IMR-90 (cell line): ENCODE measurements around the gene MELTF. TPM values are rescaled to one million over a fixed set of nuclear protein-coding genes. Genes with fewer than 3 reads are reported as not detected.

Experiments
- ATAC-seq: fragments of 200-7000 bp; cut with Tn5 transposase; 2 replicates; pipeline ENCODE4 v1.9.1; 2020; ENCODE audit warnings: low read depth, mild to moderate bottlenecking, moderate library complexity
- BruUV-seq: library from RNA; stranded (reverse); fragments of 400-500 nt; replicated peaks from 2 replicates; lab custom pipeline; 2021; lab: Mats Ljungman, UMichigan
- CTCF ChIA-PET: fragments of 300-600 bp; formaldehyde crosslinking; extraction: SDS; loops from one replicate; lab custom pipeline; 2021; ENCODE audit warnings: antibody characterized with exemption; lab: Yijun Ruan, JAX
- POLR2A ChIA-PET: fragments of 300-600 bp; sonication (Branson Sonifier 250); formaldehyde crosslinking; loops from one replicate; lab custom pipeline; 2022; ENCODE audit warnings: antibody characterized with exemption; ENCODE audit not compliant: unreplicated experiment; lab: Charles Lee
- DNase-seq: peaks from one replicate; pipeline ENCODE4 v3.0.0; 2013
- H2AFZ ChIP-seq: replicated peaks from 2 replicates; pipeline ENCODE3; 2013; ENCODE audit warnings: low read length, mild to moderate bottlenecking; ENCODE audit not compliant: poor library complexity
- H2AK5ac ChIP-seq: 2 replicates; pipeline ENCODE4 v1.6.1; 2013; ENCODE audit warnings: low read depth, low read length, inconsistent platforms
- H2AK9ac ChIP-seq: replicated peaks from 2 replicates; pipeline ENCODE3; 2013; ENCODE audit warnings: mild to moderate bottlenecking, low read depth, low read length, moderate library complexity; ENCODE audit not compliant: poor library complexity
- H2BK120ac ChIP-seq: 2 replicates; pipeline ENCODE4 v1.6.1; 2013; ENCODE audit warnings: low read depth, low read length, inconsistent platforms
- H2BK15ac ChIP-seq: 3 replicates; pipeline ENCODE4 v1.6.1; 2013; ENCODE audit warnings: low read depth, low read length, inconsistent platforms
- H2BK20ac ChIP-seq: 2 replicates; pipeline ENCODE4 v1.6.1; 2013; ENCODE audit warnings: low read depth, mild to moderate bottlenecking, inconsistent platforms, low read length, moderate library complexity
- H2BK5ac ChIP-seq: 2 replicates; pipeline ENCODE4 v1.6.1; 2013; ENCODE audit warnings: mild to moderate bottlenecking, low read depth, low read length, inconsistent platforms; ENCODE audit not compliant: poor library complexity, severe bottlenecking
- H3K14ac ChIP-seq: replicated peaks from 2 replicates; pipeline ENCODE4 v1.6.1; 2013; ENCODE audit warnings: low read depth, low read length, inconsistent platforms
- H3K18ac ChIP-seq: 2 replicates; pipeline ENCODE4 v1.6.1; 2013; ENCODE audit warnings: low read depth, low read length, control low read depth
- H3K23ac ChIP-seq: 2 replicates; pipeline ENCODE4 v1.6.1; 2013; ENCODE audit warnings: low read depth, low read length, inconsistent platforms
- H3K27ac ChIP-seq: 2 replicates; pipeline ENCODE4 v1.5.1; 2013; ENCODE audit warnings: mild to moderate bottlenecking, control low read depth, low read length; ENCODE audit not compliant: insufficient read depth
- H3K27me3 ChIP-seq: 2 replicates; pipeline ENCODE4 v1.6.1; 2013; ENCODE audit warnings: low read length; ENCODE audit not compliant: control insufficient read depth, insufficient read depth
- H3K36me3 ChIP-seq: 2 replicates; pipeline ENCODE4 v1.6.1; 2013; ENCODE audit warnings: low read length, mixed read lengths; ENCODE audit not compliant: control insufficient read depth, insufficient read depth
- H3K4ac ChIP-seq: 2 replicates; pipeline ENCODE4 v1.6.1; 2013; ENCODE audit warnings: low read depth, low read length, inconsistent platforms
- H3K4me1 ChIP-seq: 2 replicates; pipeline ENCODE4 v1.6.1; 2013; ENCODE audit warnings: low read length, mixed read lengths; ENCODE audit not compliant: control insufficient read depth, insufficient read depth
- H3K4me2 ChIP-seq: 2 replicates; pipeline ENCODE4 v1.6.1; 2013; ENCODE audit warnings: low read depth, mild to moderate bottlenecking, control low read depth, low read length, moderate library complexity
- H3K4me3 ChIP-seq: 2 replicates; pipeline ENCODE4 v1.5.1; 2013; ENCODE audit warnings: low read depth, mild to moderate bottlenecking, control low read depth, low read length, moderate library complexity; ENCODE audit not compliant: insufficient read depth
- H3K56ac ChIP-seq: 2 replicates; pipeline ENCODE4 v1.6.1; 2013; ENCODE audit warnings: low read length, inconsistent platforms; ENCODE audit not compliant: insufficient read depth; ENCODE audit errors: extremely low read depth
- H3K79me1 ChIP-seq, 2 experiments: 2 replicates each; pipeline ENCODE4 v1.6.1; 2013; ENCODE audit warnings: low read length in 2 of 2, inconsistent platforms in 1 of 2, low read depth in 1 of 2
- H3K9ac ChIP-seq: 2 replicates; pipeline ENCODE4 v1.6.1; 2013; ENCODE audit warnings: low read depth, low read length, control low read depth
- H3K9me1 ChIP-seq: 2 replicates; pipeline ENCODE4 v1.6.1; 2013; ENCODE audit warnings: low read length, inconsistent platforms; ENCODE audit not compliant: insufficient read depth
- H3K9me3 ChIP-seq: 2 replicates; pipeline ENCODE4 v1.6.1; 2013; ENCODE audit warnings: low read length; ENCODE audit not compliant: control insufficient read depth, insufficient read depth
- H4K20me1 ChIP-seq: 2 replicates; pipeline ENCODE4 v1.6.1; 2013; ENCODE audit warnings: low read length, inconsistent platforms; ENCODE audit not compliant: insufficient read depth
- H4K5ac ChIP-seq: 2 replicates; pipeline ENCODE4 v1.6.1; 2013; ENCODE audit warnings: mild to moderate bottlenecking, low read depth, low read length, control low read depth
- H4K8ac ChIP-seq, 2 experiments: 2 replicates each; pipeline ENCODE4 v1.6.1; 2013; ENCODE audit warnings: low read depth in 2 of 2, low read length in 2 of 2, control low read depth in 1 of 2, inconsistent platforms in 1 of 2
- H4K91ac ChIP-seq: 2 replicates; pipeline ENCODE4 v1.6.1; 2013; ENCODE audit warnings: low read depth, low read length, inconsistent platforms; ENCODE audit not compliant: insufficient read depth
- BHLHE40 ChIP-seq: fragments of 150-350 bp; IDR thresholded peaks from 2 replicates; pipeline ENCODE4 v1.6.1; 2016; ENCODE audit warnings: mild to moderate bottlenecking, low read depth, low read length
- CEBPB ChIP-seq: IDR thresholded peaks from 2 replicates; pipeline ENCODE4 v1.6.1; 2012; ENCODE audit warnings: low read depth, low read length, improper control_type of control experiment
- FOS ChIP-seq: fragments of 150-350 bp; IDR thresholded peaks from 2 replicates; pipeline ENCODE4 v1.6.1; 2016; ENCODE audit warnings: low read depth, low read length
- MAFK ChIP-seq: IDR thresholded peaks from 2 replicates; pipeline ENCODE4 v1.6.1; 2012; ENCODE audit warnings: low read depth, low read length, improper control_type of control experiment
- MAZ ChIP-seq: IDR thresholded peaks from 2 replicates; pipeline ENCODE4 v1.6.1; 2012; ENCODE audit warnings: low read depth, mild to moderate bottlenecking, low read length, improper control_type of control experiment, moderate library complexity, borderline replicate concordance
- NFE2L2 ChIP-seq: fragments of 150-350 bp; IDR thresholded peaks from 2 replicates; pipeline ENCODE4 v1.6.1; 2016; ENCODE audit warnings: low read depth, mild to moderate bottlenecking, low read length
- POLR2A ChIP-seq: IDR thresholded peaks from 2 replicates; pipeline ENCODE4 v1.6.1; 2012; ENCODE audit warnings: mild to moderate bottlenecking, low read depth, low read length
- RAD21 ChIP-seq: IDR thresholded peaks from 2 replicates; pipeline ENCODE4 v1.6.1; 2012; ENCODE audit warnings: low read length, improper control_type of control experiment
- RCOR1 ChIP-seq: IDR thresholded peaks from 2 replicates; pipeline ENCODE4 v1.6.1; 2012; ENCODE audit warnings: mild to moderate bottlenecking, low read length, improper control_type of control experiment; ENCODE audit not compliant: insufficient replicate concordance
- RFX5 ChIP-seq: IDR thresholded peaks from 2 replicates; pipeline ENCODE4 v1.8.0; 2012; ENCODE audit warnings: low read depth, mild to moderate bottlenecking, low read length, moderate library complexity
- SMC3 ChIP-seq: fragments of 150-350 bp; IDR thresholded peaks from 2 replicates; pipeline ENCODE4 v1.6.1; 2016; ENCODE audit warnings: low read depth, mild to moderate bottlenecking, antibody characterized with exemption, low read length, moderate library complexity
- USF2 ChIP-seq: fragments of 150-350 bp; IDR thresholded peaks from 2 replicates; pipeline ENCODE4 v1.6.1; 2017; ENCODE audit warnings: mild to moderate bottlenecking, antibody characterized with exemption, low read length, low read depth
- WGBS, 2 experiments: methylation state at CpG; one replicate each; pipeline versions ENCODE4 v1.1.5 to v1.1.7; 2013; ENCODE audit warnings: missing lambda C conversion rate in 2 of 2; ENCODE audit not compliant: insufficient read length in 1 of 2; ENCODE audit errors: extremely low coverage in 2 of 2; 5-methylcytosine and 5-hydroxymethylcytosine counted together
- dilution Hi-C: fragments of 300-500 bp; cut with HindIII; formaldehyde crosslinking; loops from one replicate; pipeline ENCODE4 v1.14.3; 2018; ENCODE audit warnings: low sequenced_read_pairs; ENCODE audit not compliant: unreplicated experiment
- in situ Hi-C: fragments of 300-500 bp; cut with MboI; formaldehyde crosslinking; loops from 3 replicates; pipeline ENCODE4 v1.14.3; 2019; ENCODE audit warnings: low sequenced_read_pairs, inconsistent platforms, mixed read lengths
- intact Hi-C: fragments of 100-400 bp; cut with micrococcal nuclease; formaldehyde crosslinking; loops from 2 replicates; pipeline ENCODE4 v1.10.0; 2022
- polyA plus RNA-seq, 3 experiments: library from polyadenylated mRNA; depleted of rRNA; stranded (reverse); fragments of >200 nt; gene quantifications; 2 replicates each; pipeline ENCODE4 v1.2.3, GENCODE V29; 2012; ENCODE audit warnings: low replicate concordance in 1 of 3
- total RNA-seq: library from RNA; depleted of rRNA; stranded (reverse); fragments of >200 nt; gene quantifications from 2 replicates; pipeline ENCODE4 v1.2.3, GENCODE V29; 2012
- TF ChIP-seq, protein P1 (sequence below): conservative IDR thresholded peaks from 2 replicates; pipeline ENCODE4 v1.5.1; 2012; ENCODE audit warnings: mild to moderate bottlenecking, low read depth, low read length, improper control_type of control experiment
- TF ChIP-seq, protein P2 (sequence below): fragments of 150-350 bp; IDR thresholded peaks from 2 replicates; pipeline ENCODE4 v1.6.1; 2016; ENCODE audit warnings: low read depth, mild to moderate bottlenecking, low read length, moderate library complexity, borderline replicate concordance

Gene MELTF
- total and polyA plus RNA-seq, 2 of the 4 experiments (the other 2 are of a cell fraction) = 0.18 to 0.50 TPM

GRCh38 chr3:196990601-196991007, 39.0 kb downstream of the MELTF start:
- Histone ChIP-seq H4K20me1 (no peaks in the 10 kb centered on the region), H4K8ac (no peak overlapping the region), H4K91ac (no peak overlapping the region), H2BK15ac (no peak overlapping the region), H2AK9ac (no peak overlapping the region), H2BK20ac (no peak overlapping the region), H3K4me1 (no peaks in the 10 kb centered on the region), H3K27me3 (peaks cover 39% of the 10 kb centered on the region), H3K56ac (no peak overlapping the region), H3K36me3 (no peaks in the 10 kb centered on the region), H2BK120ac (no peak overlapping the region), H3K14ac (no peak overlapping the region), H2AK5ac (no peak overlapping the region), H3K4ac (no peak overlapping the region), H3K18ac (no peak overlapping the region), H3K9me1 (no peaks in the 10 kb centered on the region), H2AFZ (no peak overlapping the region), H3K79me1 (no peaks in the 10 kb centered on the region), H2BK5ac (no peak overlapping the region), H3K4me3 (no peak overlapping the region), H3K9me3 (no peaks in the 10 kb centered on the region), H3K27ac (no peak overlapping the region), H3K23ac (no peak overlapping the region), H3K4me2 (no peak overlapping the region), H4K5ac (no peak overlapping the region), H3K9ac (no peak overlapping the region)
- intact Hi-C loops = no loop called here
- ATAC-seq (no peak), DNase-seq (no peak)
- ChIA-PET POLR2A (no interaction called here), CTCF (no interaction called here)
- no TSS peak for BruUV-seq
- no peak for TF ChIP-seq RAD21
- TF ChIP-seq, protein P1, sequence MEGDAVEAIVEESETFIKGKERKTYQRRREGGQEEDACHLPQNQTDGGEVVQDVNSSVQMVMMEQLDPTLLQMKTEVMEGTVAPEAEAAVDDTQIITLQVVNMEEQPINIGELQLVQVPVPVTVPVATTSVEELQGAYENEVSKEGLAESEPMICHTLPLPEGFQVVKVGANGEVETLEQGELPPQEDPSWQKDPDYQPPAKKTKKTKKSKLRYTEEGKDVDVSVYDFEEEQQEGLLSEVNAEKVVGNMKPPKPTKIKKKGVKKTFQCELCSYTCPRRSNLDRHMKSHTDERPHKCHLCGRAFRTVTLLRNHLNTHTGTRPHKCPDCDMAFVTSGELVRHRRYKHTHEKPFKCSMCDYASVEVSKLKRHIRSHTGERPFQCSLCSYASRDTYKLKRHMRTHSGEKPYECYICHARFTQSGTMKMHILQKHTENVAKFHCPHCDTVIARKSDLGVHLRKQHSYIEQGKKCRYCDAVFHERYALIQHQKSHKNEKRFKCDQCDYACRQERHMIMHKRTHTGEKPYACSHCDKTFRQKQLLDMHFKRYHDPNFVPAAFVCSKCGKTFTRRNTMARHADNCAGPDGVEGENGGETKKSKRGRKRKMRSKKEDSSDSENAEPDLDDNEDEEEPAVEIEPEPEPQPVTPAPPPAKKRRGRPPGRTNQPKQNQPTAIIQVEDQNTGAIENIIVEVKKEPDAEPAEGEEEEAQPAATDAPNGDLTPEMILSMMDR = no peak
- TF ChIP-seq FOS = no peak
- no peak for TF ChIP-seq MAZ
- TF ChIP-seq BHLHE40 = no peak
- no peak for TF ChIP-seq USF2
- TF ChIP-seq NFE2L2 = no peak
- no peak for TF ChIP-seq MAFK
- TF ChIP-seq, protein P2, sequence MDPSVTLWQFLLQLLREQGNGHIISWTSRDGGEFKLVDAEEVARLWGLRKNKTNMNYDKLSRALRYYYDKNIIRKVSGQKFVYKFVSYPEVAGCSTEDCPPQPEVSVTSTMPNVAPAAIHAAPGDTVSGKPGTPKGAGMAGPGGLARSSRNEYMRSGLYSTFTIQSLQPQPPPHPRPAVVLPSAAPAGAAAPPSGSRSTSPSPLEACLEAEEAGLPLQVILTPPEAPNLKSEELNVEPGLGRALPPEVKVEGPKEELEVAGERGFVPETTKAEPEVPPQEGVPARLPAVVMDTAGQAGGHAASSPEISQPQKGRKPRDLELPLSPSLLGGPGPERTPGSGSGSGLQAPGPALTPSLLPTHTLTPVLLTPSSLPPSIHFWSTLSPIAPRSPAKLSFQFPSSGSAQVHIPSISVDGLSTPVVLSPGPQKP = no peak
- no peak for TF ChIP-seq RFX5
- TF ChIP-seq SMC3 = no peak
- no peak for TF ChIP-seq RCOR1
- no peak for TF ChIP-seq CEBPB
- TF ChIP-seq POLR2A = no peak
- WGBS, 2 experiments = 74% methylated on average over 3 of the region's 10 CpGs; no CpG with 5 or more reads in 1 of the 2 experiments
- dilution Hi-C loops = no loop called here
- in situ Hi-C loops = no loop called here
